ENCODE data around the gene GPR62.

The GPR62 gene

GRCh38 chr3:52004163-52004787, 49.1 kb downstream of the GPR62 start:
- TF ChIP-seq CTCF (IDR thresholded peaks at IDR 0.05; ENCODE audit: extremely low read depth, insufficient read depth, missing control alignments) = peak; percentile 50
- DNase-seq (ENCODE audit: low spot score) = peak; percentile 59

DNA sequence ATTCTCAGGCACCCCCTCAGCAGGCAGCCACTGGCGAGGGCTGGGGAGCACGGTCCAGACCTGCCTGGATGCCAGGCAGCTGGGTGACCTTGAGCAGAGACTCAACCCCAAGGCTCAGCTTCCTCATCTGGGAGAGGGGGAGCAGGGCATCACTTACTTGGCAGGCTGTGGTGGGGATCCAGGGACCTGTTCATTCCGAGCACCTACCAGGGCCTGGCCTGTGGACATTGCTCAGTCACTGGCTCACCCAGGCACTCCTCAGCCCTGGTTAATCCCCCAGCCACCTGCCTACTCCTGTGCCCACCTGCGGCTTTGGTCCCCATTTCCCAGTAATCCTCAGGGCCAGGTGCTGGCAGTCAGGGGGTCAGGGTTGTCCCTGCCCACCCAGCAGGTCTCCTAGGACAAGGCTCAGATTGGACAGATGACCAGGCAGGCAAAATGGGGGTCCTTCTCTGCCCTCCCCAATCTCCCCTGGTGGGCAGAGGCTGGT, 49.8 kb downstream of the GPR62 start:
- in situ Hi-C loops (cut with MboI; ENCODE audit: low pct_unique_long_range_greater_than_20kb, low sequenced_read_pairs, unreplicated experiment) = loop anchor here (5.0 kb wide), 1 partner anchor 137 kb away; no protein-coding TSS in a partner anchor
- no peak for DNase-seq (ENCODE audit: low spot score)
- TF ChIP-seq CTCF (IDR thresholded peaks at IDR 0.05; ENCODE audit: extremely low read depth, insufficient read depth, missing control alignments) = no peak

More at GRCh38 chr3:52004163-52004787, 49.1 kb downstream of the GPR62 start:
- in situ Hi-C loops (cut with MboI; ENCODE audit: low pct_unique_long_range_greater_than_20kb, low sequenced_read_pairs, unreplicated experiment) = loop anchor here (5.0 kb wide), 1 partner anchor 138 kb away; no protein-coding TSS in a partner anchor

GRCh38 chr3:52005571-52005986, 50.4 kb downstream of the GPR62 start:
- in situ Hi-C loops (cut with MboI; ENCODE audit: low pct_unique_long_range_greater_than_20kb, low sequenced_read_pairs, unreplicated experiment) = no loop called here
- TF ChIP-seq CTCF (IDR thresholded peaks at IDR 0.05; ENCODE audit: extremely low read depth, insufficient read depth, missing control alignments) = no peak
- no peak for DNase-seq (ENCODE audit: low spot score)

DNA sequence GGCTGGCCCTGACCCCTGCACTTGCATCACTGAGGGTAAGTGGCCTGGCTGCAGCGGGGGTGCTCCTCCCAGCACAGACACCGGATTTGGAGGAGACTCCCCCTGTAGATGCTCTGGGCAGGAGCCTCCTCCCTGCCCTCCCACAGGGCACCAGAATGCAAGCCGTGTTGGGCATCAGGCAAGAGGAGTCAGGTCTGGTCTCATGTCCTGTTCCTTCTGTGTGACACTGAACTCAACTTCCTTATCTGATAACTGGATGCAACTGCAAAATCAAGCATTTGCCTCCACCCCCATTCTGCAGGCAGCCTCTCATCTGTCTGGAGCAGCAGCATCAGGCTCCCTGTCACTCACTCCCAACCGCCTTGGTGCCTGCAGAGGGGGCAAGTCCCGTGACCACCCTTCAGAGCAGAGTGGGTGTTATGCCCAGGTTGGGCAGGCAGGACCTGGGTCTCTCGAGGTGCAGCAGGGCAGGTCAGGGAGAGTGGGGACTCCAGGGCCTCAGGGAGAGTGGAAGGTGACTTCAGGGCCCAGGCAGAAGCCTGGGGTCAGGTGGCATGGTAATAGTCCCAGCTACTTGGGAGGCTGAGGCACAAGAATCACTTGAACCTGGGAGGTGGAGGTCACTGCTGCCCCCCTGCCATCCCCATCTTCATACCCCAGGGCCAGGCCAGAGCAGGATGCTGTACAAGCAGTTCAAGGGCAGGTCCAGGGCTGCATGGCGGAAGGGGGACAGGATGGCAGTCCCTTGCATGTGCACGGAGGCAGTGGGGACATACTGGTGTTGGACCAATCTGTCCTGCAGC, 51.0 kb downstream of the GPR62 start:
- no peak for TF ChIP-seq CTCF (IDR thresholded peaks at IDR 0.05; ENCODE audit: extremely low read depth, insufficient read depth, missing control alignments)
- in situ Hi-C loops (cut with MboI; ENCODE audit: low pct_unique_long_range_greater_than_20kb, low sequenced_read_pairs, unreplicated experiment) = no loop called here
- DNase-seq (ENCODE audit: low spot score) = no peak

- in situ Hi-C loops (cut with MboI; ENCODE audit: low pct_unique_long_range_greater_than_20kb, low sequenced_read_pairs, unreplicated experiment) = no loop called here
- no peak for TF ChIP-seq CTCF (IDR thresholded peaks at IDR 0.05; ENCODE audit: extremely low read depth, insufficient read depth, missing control alignments)
- no peak for DNase-seq (ENCODE audit: low spot score)
Observed at GRCh38 chr3:52006820-52007133, 51.6 kb downstream of the GPR62 start.
